SK-N-SH treated with all-trans-retinoic acid at 6 μM for 48 hours (cell line): ENCODE results near the gene CBLB.

Experiments
- ATAC-seq: fragments of 200-7000 bp; cut with Tn5 transposase; 3 replicates; pipeline ENCODE4 v1.9.1; 2020; ENCODE audit warnings: mild to moderate bottlenecking, moderate library complexity
- BACH2 ChIP-seq: fragments of 250-450 bp; sonication (Bioruptor Pico); IDR thresholded peaks from 2 replicates; pipeline ENCODE4 v1.9.0; 2021; ENCODE audit warnings: mild to moderate bottlenecking, borderline replicate concordance
- CREB5 ChIP-seq: fragments of 250-450 bp; sonication (Bioruptor Pico); IDR thresholded peaks from 2 replicates; pipeline ENCODE4 v1.5.1; 2020; ENCODE audit warnings: low read depth, mild to moderate bottlenecking, moderate library complexity
- ESRRG ChIP-seq: fragments of 250-450 bp; sonication (Bioruptor Pico); IDR thresholded peaks from 2 replicates; pipeline ENCODE4 v1.6.1; 2021; ENCODE audit warnings: mild to moderate bottlenecking
- GLIS3 ChIP-seq: fragments of 250-450 bp; sonication (Bioruptor Pico); IDR thresholded peaks from 2 replicates; pipeline ENCODE4 v1.5.0; 2020; ENCODE audit warnings: mild to moderate bottlenecking, moderate library complexity
- POU6F1 ChIP-seq: fragments of 250-450 bp; sonication (Bioruptor Pico); IDR thresholded peaks from 2 replicates; pipeline ENCODE4 v1.8.0; 2021; ENCODE audit warnings: low read depth, mild to moderate bottlenecking, moderate library complexity, borderline replicate concordance
- PPARA ChIP-seq: fragments of 250-450 bp; sonication (Bioruptor Pico); IDR thresholded peaks from 2 replicates; pipeline ENCODE4 v1.5.0; 2020; ENCODE audit warnings: mild to moderate bottlenecking, borderline replicate concordance
- RARB ChIP-seq: fragments of 250-450 bp; sonication (Bioruptor Pico); IDR thresholded peaks from 2 replicates; pipeline ENCODE4 v1.8.0; 2021; ENCODE audit warnings: mild to moderate bottlenecking, moderate library complexity
- SNAI2 ChIP-seq: fragments of 250-450 bp; sonication (Bioruptor Pico); IDR thresholded peaks from 2 replicates; pipeline ENCODE4 v1.5.0; 2020; ENCODE audit warnings: mild to moderate bottlenecking, moderate library complexity
- TCF4 ChIP-seq: fragments of 250-450 bp; sonication (Bioruptor Pico); IDR thresholded peaks from 2 replicates; pipeline ENCODE4 v1.8.0; 2021; ENCODE audit warnings: mild to moderate bottlenecking, moderate library complexity, borderline replicate concordance
- TOX ChIP-seq: fragments of 250-450 bp; sonication (Bioruptor Pico); IDR thresholded peaks from 2 replicates; pipeline ENCODE4 v1.8.0; 2021; ENCODE audit warnings: mild to moderate bottlenecking, moderate library complexity, borderline replicate concordance
- TSHZ2 ChIP-seq: fragments of 250-450 bp; sonication (Bioruptor Pico); IDR thresholded peaks from 2 replicates; pipeline ENCODE4 v1.5.0; 2020; ENCODE audit warnings: mild to moderate bottlenecking, moderate library complexity
- ZFP3 ChIP-seq: fragments of 250-450 bp; sonication (Bioruptor Pico); IDR thresholded peaks from 2 replicates; pipeline ENCODE4 v1.5.0; 2020; ENCODE audit warnings: mild to moderate bottlenecking, moderate library complexity
- ZFP30 ChIP-seq: fragments of 450-650 bp; formaldehyde crosslinking; IDR thresholded peaks from 2 replicates; pipeline ENCODE4 v1.5.0; 2022; ENCODE audit warnings: mild to moderate bottlenecking, moderate library complexity
- ZNF70 ChIP-seq: fragments of 450-650 bp; formaldehyde crosslinking; IDR thresholded peaks from 2 replicates; pipeline ENCODE4 v1.5.0; 2020; ENCODE audit warnings: mild to moderate bottlenecking, moderate library complexity
- ZNF8 ChIP-seq: fragments of 450-650 bp; formaldehyde crosslinking; IDR thresholded peaks from 2 replicates; pipeline ENCODE4 v1.5.0; 2020; ENCODE audit warnings: mild to moderate bottlenecking, moderate library complexity
- TF ChIP-seq, protein P1 (sequence below): fragments of 250-450 bp; sonication (Bioruptor Pico); IDR thresholded peaks from 2 replicates; pipeline ENCODE4 v1.5.1; 2021; ENCODE audit warnings: mild to moderate bottlenecking, moderate library complexity

CBLB gene

DNA sequence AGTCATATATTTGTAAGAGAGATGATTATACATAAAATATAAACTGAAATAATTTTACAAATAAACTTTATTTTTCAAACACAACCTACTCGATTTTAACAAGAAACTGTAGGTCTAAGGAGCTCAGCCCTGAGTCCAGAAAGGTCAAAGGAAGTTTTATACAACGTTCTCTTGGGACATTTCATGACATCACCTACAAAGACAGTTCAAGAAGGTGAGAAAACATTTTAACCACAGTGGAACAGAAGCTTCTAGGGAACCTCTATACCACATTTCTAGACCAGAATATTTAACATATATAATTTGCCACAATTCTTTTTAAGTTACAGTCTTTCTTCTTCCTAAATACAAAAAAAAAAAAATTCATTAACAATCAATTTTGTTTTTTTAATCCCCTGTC is 40.1 kb downstream of the CBLB start:
- no peak for ATAC-seq
- TF ChIP-seq ESRRG (no peak), TOX (CRISPR knock-in tag) (no peak), CREB5 (CRISPR knock-in tag) (no peak), SNAI2 (no peak)
- TF ChIP-seq, protein P1, sequence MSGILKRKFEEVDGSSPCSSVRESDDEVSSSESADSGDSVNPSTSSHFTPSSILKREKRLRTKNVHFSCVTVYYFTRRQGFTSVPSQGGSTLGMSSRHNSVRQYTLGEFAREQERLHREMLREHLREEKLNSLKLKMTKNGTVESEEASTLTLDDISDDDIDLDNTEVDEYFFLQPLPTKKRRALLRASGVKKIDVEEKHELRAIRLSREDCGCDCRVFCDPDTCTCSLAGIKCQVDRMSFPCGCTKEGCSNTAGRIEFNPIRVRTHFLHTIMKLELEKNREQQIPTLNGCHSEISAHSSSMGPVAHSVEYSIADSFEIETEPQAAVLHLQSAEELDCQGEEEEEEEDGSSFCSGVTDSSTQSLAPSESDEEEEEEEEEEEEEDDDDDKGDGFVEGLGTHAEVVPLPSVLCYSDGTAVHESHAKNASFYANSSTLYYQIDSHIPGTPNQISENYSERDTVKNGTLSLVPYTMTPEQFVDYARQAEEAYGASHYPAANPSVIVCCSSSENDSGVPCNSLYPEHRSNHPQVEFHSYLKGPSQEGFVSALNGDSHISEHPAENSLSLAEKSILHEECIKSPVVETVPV, result no peak

GRCh38 chr3:105827959-105828358 is 40.9 kb downstream of the CBLB start:
- TF ChIP-seq GLIS3 (CRISPR knock-in tag), result no peak
- no peak for TF ChIP-seq POU6F1 (CRISPR knock-in tag)
- peak; percentile 98 for ATAC-seq

DNA sequence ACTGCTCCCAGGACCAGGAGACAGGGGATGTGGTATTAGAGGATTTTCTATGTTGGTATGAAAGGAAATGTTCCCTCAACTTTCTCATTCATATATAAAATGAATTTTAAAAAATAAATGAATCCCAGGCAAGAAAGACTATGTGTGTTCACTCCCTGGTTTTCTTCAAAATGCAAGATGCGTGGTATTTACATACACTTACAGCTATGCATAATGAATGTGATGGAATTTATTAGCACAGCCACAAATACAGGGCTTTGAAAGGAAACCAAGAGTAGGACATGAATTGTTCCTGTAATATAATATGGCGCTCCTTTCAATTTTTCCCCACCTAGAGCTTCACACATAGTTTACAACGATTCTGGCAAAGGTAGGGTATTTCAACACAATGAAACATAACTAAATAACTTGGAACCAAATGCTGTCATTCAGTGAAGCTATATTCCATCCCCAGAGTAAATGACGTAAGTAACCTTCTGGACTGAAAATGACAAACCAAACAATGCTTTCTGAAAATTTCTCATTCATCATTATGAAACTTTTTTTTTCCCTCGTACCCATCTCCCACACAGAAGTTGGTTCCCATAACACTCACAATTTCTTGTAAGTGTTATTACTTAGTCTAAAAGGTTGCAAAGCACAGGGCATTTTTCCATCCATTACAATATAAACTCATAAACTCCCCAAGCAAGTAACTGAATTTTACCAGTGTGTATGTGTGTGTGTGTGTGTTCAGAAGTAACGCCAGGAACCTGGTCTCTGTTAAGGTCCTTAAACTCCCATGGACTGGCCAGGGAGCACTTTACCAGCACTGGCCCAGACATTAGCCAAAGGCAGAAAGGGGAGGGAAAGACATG is 41.8 kb downstream of the CBLB start:
- TF ChIP-seq ZNF8 (CRISPR knock-in tag), result no peak
- TF ChIP-seq ZFP30 (CRISPR knock-in tag), result no peak
- no peak for TF ChIP-seq TCF4 (CRISPR knock-in tag)
- TF ChIP-seq, protein P1, result no peak
- no peak for TF ChIP-seq ZNF70
- TF ChIP-seq ESRRG, result no peak
- TF ChIP-seq TSHZ2, result no peak
- ATAC-seq, result no peak

DNA sequence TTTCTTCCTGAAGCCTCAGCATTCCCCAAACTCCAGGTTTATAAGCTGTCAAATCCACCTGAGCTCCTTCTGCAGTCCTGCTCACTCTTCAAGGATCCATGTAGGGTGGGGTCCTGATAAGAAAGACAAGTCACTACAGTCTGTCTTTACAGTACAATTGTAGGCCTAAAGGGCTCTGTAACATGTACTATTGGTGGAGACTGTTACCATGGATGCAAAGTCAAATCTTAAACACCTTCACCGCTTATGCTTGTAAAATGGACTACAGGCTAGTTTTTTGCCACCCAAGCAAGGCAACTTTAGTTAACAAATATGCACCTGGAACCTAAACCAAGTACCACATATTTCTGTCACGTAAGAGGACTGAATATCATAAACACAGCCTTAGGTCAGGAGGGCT is 44.7 kb downstream of the CBLB start:
- no peak for ATAC-seq
- TF ChIP-seq RARB (no peak), ESRRG (no peak), PPARA (CRISPR knock-in tag) (no peak), ZFP3 (no peak), TSHZ2 (no peak), CREB5 (CRISPR knock-in tag) (no peak), BACH2 (CRISPR knock-in tag) (no peak)
